RWPE2 (cell line): ENCODE data around the gene MS4A10.
A peak's percentile ranks its signal among the peaks of the same experiment; 100 is the strongest.

Source experiments
- ATAC-seq: fragments of 200-7000 bp; cut with Tn5 transposase; 3 replicates; pipeline ENCODE4 v1.9.1; 2021; ENCODE audit warnings: low read depth
- DNase-seq: peaks from one replicate; pipeline ENCODE4 v3.0.0-alpha.2; 2020; ENCODE audit warnings: low spot score
- H3K27ac ChIP-seq: fragments of 450-650 bp; 2 replicates; pipeline ENCODE4 v1.5.1; 2017; ENCODE audit warnings: mild to moderate bottlenecking; ENCODE audit not compliant: poor library complexity, severe bottlenecking
- H3K27me3 ChIP-seq: fragments of 250-450 bp; sonication (Bioruptor Pico); 2 replicates; pipeline ENCODE4 v1.5.1; 2021; ENCODE audit warnings: mild to moderate bottlenecking, moderate library complexity; ENCODE audit not compliant: insufficient read depth, poor library complexity, severe bottlenecking
- H3K36me3 ChIP-seq: fragments of 250-450 bp; sonication (Bioruptor Pico); 2 replicates; pipeline ENCODE4 v1.5.1; 2020; ENCODE audit warnings: low read depth, mild to moderate bottlenecking, moderate library complexity
- H3K4me1 ChIP-seq: fragments of 250-450 bp; sonication (Bioruptor Pico); 2 replicates; pipeline ENCODE4 v1.5.1; 2021; ENCODE audit warnings: mild to moderate bottlenecking, moderate library complexity; ENCODE audit not compliant: insufficient read depth, poor library complexity, severe bottlenecking
- H3K4me3 ChIP-seq: fragments of 250-450 bp; sonication (Bioruptor Pico); 2 replicates; pipeline ENCODE4 v1.5.1; 2021; ENCODE audit warnings: mild to moderate bottlenecking, moderate library complexity; ENCODE audit not compliant: severe bottlenecking
- H3K9me3 ChIP-seq: fragments of 250-450 bp; sonication (Bioruptor Pico); 2 replicates; pipeline ENCODE4 v1.5.1; 2021; ENCODE audit warnings: mild to moderate bottlenecking, moderate library complexity; ENCODE audit not compliant: severe bottlenecking
- CTCF ChIP-seq: fragments of 450-650 bp; IDR thresholded peaks from one replicate; pipeline ENCODE4 v1.5.1; 2017; ENCODE audit warnings: mild to moderate bottlenecking, moderate library complexity; ENCODE audit not compliant: poor library complexity, severe bottlenecking

Gene MS4A10

GRCh38 chr11:60835534-60835846, 50.4 kb downstream of the MS4A10 start:
- peaks cover 4% of the 10 kb centered on the region for H3K4me1 ChIP-seq
- H3K27ac ChIP-seq = peak overlapping the region; percentile 15
- no peaks in the 10 kb centered on the region for H3K9me3 ChIP-seq
- ATAC-seq (no peak; the same call in 2 of the 3 replicates), DNase-seq (no peak)
- H3K4me3 ChIP-seq = no peak overlapping the region
- no peaks in the 10 kb centered on the region for H3K27me3 ChIP-seq
- no peaks in the 10 kb centered on the region for H3K36me3 ChIP-seq
- no peak for TF ChIP-seq CTCF

- no peaks in the 10 kb centered on the region for H3K9me3 ChIP-seq
- no peaks in the 10 kb centered on the region for H3K36me3 ChIP-seq
- DNase-seq = no peak
- TF ChIP-seq CTCF = no peak
- ATAC-seq = no peak
- no peaks in the 10 kb centered on the region for H3K27me3 ChIP-seq
- H3K4me3 ChIP-seq = no peak overlapping the region
- H3K4me1 ChIP-seq = peaks cover 4% of the 10 kb centered on the region
- no peak overlapping the region for H3K27ac ChIP-seq
Measured at GRCh38 chr11:60836866-60837515, 51.9 kb downstream of the MS4A10 start.

GRCh38 chr11:60838132-60838531, 53.0 kb downstream of the MS4A10 start:
- no peak for TF ChIP-seq CTCF
- Histone ChIP-seq H3K9me3 (no peaks in the 10 kb centered on the region), H3K4me3 (no peak overlapping the region), H3K36me3 (no peaks in the 10 kb centered on the region), H3K27me3 (no peaks in the 10 kb centered on the region), H3K27ac (no peak overlapping the region), H3K4me1 (peaks cover 4% of the 10 kb centered on the region)
- no peak for DNase-seq
- no peak for ATAC-seq

GRCh38 chr11:60840470-60841430, 55.6 kb downstream of the MS4A10 start:
- H3K36me3 ChIP-seq = peaks cover 9% of the 10 kb centered on the region
- H3K27ac ChIP-seq = no peak overlapping the region
- H3K4me1 ChIP-seq = peaks cover 9% of the 10 kb centered on the region
- TF ChIP-seq CTCF = no peak
- no peak overlapping the region for H3K4me3 ChIP-seq
- H3K9me3 ChIP-seq = no peaks in the 10 kb centered on the region
- no peaks in the 10 kb centered on the region for H3K27me3 ChIP-seq
- DNase-seq (no peak), ATAC-seq (no peak)
